NB4 (cell line): ENCODE measurements around the gene PHF20.

Source experiments
- CTCF ChIP-seq: IDR thresholded peaks from one replicate; pipeline ENCODE4 v1.5.1; 2012; ENCODE audit warnings: low read depth, low read length
- MAX ChIP-seq: IDR thresholded peaks from 2 replicates; pipeline ENCODE4 v1.6.1; 2011; ENCODE audit warnings: low read depth, low read length
- MYC ChIP-seq: IDR thresholded peaks from 2 replicates; pipeline ENCODE4 v1.6.1; 2011; ENCODE audit warnings: low read depth, low read length
- POLR2A ChIP-seq: IDR thresholded peaks from 2 replicates; pipeline ENCODE4 v1.6.1; 2011; ENCODE audit warnings: mild to moderate bottlenecking; ENCODE audit not compliant: insufficient read length; ENCODE audit errors: extremely low read depth

- TF ChIP-seq POLR2A (no peak), CTCF (no peak), MAX (no peak), MYC (no peak)
Measured at GRCh38 chr20:35985806-35986205, 214.0 kb downstream of the PHF20 start.
